GM18873 (cell line): ENCODE results near the gene CARMIL1.

ENCODE experiments used
- ATAC-seq: cut with Tn5 transposase; IDR thresholded peaks from one replicate; pipeline ENCODE4 v1.9.1; 2021; ENCODE audit warnings: mild to moderate bottlenecking, moderate library complexity, moderate number of reproducible peaks; ENCODE audit not compliant: unreplicated experiment, low FRiP score

The CARMIL1 gene

GRCh38 chr6:25541228-25541627 lies 262.1 kb downstream of the CARMIL1 start:
- ATAC-seq: no peak

GRCh38 chr6:25542984-25543910 lies 264.1 kb downstream of the CARMIL1 start:
- no peak for ATAC-seq

- no peak for ATAC-seq
Observed at GRCh38 chr6:25544833-25545232, 265.7 kb downstream of the CARMIL1 start.

DNA sequence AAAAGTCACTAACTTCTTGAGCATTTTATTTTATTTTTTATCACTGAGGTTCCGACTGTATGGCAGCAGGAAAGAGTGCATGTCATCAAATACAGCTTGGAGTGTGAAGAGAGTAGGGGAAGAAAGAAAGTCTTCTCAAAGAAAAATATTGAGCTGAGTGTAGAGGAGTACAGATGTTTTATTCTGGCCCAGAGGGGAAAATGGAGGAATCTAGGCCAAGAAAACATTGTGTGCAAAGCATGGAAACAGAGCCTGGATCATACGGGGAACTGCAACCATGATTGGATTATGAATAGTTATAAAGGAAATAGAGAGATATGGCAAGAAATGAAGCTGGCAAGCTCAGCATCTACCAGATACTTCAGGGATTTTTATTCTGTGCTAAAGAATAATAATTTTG lies 268.6 kb downstream of the CARMIL1 start:
- no peak for ATAC-seq

GRCh38 chr6:25548451-25548850 lies 269.3 kb downstream of the CARMIL1 start:
- no peak for ATAC-seq

DNA sequence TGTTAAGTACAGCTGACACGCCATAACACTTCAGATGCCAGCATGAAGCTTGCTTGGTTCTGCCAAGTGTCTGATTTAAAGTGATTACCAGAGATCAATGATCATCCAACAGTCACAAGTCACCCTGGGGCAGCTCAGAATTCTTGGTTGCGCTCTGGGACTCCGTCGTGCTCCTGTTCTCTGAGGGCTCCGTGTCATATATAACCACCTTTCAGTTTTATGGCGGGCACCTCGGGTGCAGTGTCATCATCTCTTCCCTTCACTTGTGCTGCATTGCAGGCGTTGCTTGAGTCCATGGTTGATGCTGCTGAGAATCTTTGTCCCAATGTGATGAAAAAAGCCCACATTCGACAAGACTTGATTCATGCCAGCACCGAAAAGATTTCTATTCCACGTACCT lies 271.5 kb downstream of the CARMIL1 start:
- no peak for ATAC-seq

DNA sequence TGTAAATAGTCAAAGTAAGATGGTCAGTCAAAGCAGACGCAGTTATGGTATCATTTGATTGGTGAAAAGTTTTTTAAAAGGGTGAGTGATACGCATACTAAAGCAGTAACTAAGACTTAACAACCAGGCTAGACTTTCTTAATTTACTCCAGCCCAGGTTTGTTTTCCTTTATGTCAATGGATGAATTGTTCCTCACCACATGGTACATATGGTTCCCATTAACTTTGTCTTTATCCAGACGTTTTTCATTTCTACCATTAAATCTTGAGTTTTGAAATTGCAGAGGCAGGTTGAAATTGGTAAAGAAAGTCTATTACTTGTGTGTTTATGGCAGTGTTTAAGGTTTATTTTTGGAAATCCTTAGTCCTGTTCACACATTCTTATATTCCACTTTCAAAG lies 274.3 kb downstream of the CARMIL1 start:
- ATAC-seq: no peak

DNA sequence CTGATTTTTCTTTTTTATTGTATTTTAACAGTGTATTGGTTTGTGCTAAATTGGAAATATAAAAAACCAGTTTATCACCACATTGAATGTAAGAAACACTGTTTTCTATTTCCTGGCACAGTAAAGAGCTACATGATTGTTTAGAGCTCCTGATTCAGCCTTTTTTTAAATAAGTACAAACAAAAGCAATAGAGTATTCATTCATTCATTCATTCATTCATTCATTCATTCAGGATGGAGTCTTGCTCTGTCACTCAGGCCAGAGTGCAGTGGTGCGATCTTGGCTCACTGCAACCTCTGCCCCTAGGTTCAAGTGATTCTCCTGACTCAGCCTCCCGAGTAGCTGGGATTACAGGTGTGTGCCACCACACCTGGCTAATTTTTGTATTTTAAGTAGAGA lies 276.0 kb downstream of the CARMIL1 start:
- ATAC-seq: no peak

DNA sequence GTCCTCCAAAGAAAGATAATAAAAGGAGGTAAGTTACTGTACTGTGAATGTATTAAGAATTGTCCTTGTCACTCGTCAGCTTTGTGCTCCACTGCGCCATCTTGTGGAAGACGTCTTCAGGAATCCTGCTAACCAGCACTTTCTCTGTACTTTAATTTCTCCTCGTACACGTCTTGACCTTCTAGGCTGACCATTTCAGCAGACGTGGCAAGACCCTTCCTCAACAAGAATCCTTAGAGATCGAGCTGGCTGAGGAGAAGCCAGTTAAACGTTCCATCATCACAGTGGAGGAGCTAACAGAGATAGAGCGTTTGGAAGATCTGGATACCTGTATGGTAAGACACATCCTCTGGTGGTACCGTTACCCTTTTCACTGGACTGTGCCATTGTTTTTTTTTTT lies 277.3 kb downstream of the CARMIL1 start:
- no peak for ATAC-seq

DNA sequence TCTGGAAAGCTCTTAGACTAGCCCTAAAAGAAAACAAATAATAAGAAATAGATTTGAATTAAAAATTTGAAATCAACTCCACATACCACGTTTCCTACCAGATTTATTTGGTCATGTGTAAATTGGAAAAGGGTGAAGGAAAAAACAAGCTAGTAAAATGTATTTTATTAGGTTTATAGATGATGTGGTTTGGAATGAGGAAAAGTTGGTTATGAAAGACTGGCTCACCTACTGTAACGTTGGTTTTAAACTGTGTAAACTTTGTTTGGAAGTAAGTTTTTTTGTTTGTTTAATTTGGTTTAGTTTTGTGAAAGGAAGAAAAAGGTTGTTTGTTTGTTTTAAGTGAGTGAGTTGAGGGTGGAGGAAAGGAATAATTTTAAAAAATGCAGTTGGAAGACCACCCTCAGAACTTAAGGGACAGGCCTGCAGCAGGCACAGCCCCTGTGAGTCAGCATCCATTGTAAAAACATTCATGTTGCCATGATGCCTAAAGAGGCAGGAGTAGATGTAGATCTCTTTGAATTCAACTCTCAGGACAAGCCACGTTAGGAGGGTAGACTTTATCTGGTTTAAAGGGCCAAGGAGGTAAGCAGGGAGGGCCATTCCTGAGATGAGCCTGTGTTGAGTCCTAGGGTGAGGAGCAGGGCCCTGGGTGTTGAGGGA lies 279.1 kb downstream of the CARMIL1 start:
- ATAC-seq: no peak

DNA sequence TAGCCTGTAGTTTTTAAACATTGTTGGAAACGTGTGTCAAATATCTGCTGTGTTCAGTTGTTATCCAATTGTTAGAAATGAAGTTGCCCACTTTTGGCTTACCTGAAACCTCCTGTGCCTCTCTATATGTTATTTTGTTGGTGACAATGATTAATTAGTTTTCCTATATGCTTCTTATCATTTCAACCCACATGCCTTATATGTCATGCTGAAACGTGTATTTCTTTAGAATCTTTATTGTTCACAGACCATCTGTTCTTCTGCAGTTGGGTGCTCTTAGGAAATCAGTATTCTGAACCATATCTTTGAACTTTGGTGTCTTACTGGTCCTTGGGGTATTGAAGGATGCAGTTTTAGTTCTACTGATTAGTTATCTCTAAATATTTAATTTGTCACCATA lies 281.7 kb downstream of the CARMIL1 start:
- no peak for ATAC-seq

GRCh38 chr6:25564943-25565342 lies 285.8 kb downstream of the CARMIL1 start:
- no peak for ATAC-seq

DNA sequence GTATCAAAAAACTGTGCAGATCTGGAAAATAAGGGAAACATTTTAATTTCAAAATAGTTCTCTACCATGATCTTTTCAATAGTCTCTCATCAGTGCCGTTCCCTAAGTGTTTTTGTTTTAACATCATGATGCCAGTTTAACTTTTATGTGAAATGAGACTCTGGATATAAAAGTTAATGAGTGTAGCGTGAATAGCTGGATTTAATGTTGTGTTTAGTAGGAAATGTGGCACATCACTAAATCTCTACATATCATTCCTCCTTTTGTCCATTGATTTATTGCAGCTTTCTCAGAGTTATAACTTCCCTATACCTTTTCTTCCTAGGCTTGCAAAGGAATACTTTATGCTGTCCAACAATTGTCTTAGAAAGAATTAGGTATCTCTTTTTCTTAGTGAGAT lies 291.4 kb downstream of the CARMIL1 start:
- ATAC-seq: no peak

DNA sequence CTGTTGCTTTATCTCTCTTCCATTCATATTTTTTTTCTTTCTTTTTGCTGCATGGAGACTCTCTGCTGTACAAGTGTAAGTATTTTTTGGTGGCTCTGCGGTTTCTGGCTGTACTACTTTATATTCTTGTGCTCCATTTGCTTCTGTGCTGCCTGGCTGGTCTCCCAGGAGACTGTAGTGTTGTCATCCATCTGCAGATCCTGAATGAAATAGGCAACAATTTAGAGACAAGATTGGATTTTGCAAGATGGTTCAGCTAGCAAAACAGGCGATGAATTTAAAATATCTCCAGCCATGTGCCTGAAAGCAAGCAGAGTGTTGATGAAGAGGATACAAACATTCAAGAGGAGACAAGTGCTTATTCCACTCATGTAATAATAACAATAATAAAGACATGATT lies 297.7 kb downstream of the CARMIL1 start:
- ATAC-seq: no peak

GRCh38 chr6:25578538-25578937 lies 299.4 kb downstream of the CARMIL1 start:
- ATAC-seq: no peak

DNA sequence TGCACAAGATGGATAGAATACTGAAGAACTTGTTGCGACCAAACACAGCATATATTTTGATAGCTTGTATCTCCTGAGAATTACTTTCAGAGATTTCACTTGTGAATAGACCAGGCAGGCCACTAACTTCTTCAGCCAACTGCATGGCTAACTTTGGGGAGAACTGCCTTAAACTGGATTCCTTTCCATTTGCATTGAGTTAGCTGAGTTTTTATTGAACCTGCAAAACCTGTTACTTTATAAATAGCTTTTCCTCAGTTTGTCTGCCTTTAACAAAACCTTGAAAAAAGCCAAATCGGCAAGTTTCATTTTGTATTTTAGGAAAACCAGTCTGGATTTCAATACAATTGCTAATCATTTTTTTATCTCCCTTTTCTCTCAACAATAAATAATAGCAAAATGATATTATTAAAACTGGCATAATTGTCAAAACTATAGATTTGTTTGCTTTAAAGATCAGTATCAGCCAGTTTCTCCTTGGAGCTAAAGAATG lies 300.3 kb downstream of the CARMIL1 start:
- no peak for ATAC-seq

GRCh38 chr6:25579902-25580495 lies 300.8 kb downstream of the CARMIL1 start:
- no peak for ATAC-seq

GRCh38 chr6:25582101-25582500 lies 302.9 kb downstream of the CARMIL1 start:
- no peak for ATAC-seq

GRCh38 chr6:25583099-25583498 lies 303.9 kb downstream of the CARMIL1 start:
- ATAC-seq: no peak

DNA sequence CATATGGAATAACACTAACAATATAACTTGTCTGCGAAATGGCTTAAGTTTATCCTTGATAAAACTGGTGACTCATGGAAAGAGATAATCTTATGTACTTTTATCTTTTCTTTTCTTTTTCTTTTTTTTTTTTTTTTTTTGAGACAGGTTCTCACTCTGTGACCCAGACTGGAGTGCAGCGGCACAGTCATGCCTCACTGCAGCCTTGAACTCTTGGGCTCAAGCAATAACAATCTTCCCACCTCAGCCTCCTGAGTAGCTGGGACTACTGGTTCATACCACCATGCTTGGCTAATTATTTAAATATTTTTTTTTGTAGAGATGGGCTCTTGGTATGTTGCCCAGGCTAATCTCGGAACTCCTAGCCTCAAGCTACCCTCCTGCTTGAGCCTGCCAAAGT lies 304.7 kb downstream of the CARMIL1 start:
- ATAC-seq: no peak

- no peak for ATAC-seq
Observed at GRCh38 chr6:25585225-25585624, 306.1 kb downstream of the CARMIL1 start.
